ENCODE measurements around the gene CDKAL1.

DNA sequence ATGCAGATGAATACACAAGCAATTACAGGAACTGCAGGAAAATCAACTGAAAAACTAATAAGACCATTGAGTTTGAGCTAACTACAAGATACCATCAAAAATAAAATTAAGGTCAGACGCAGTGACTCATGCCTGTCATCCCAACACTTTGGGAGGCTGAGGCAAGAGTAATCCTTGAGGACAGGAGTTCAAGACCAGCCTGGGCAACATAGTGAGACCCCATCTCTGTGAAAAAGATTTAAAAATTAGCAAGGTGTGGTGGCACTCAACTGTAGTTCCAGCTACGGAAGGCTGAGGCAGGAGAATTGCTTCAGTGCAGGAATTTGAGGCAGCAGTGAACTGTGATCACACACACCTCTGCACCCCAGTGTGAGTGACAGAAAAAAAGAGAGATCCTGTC lies 639.4 kb downstream of the CDKAL1 start:
- TF ChIP-seq HDGF (IDR thresholded peaks at IDR 0.05; ENCODE audit: borderline replicate concordance) (no peak), FOXK2 (IDR thresholded peaks at IDR 0.05) (no peak), TARDBP (IDR thresholded peaks at IDR 0.05) (no peak), FOXA1 (IDR thresholded peaks at IDR 0.05) (no peak), ELF4 (IDR thresholded peaks at IDR 0.05) (no peak), L3MBTL2 (conservative IDR thresholded peaks at IDR 0.05) (no peak), BHLHE40 (IDR thresholded peaks at IDR 0.05; ENCODE audit: borderline replicate concordance) (no peak), SP1 (IDR thresholded peaks at IDR 0.05) (no peak), FOXM1 (IDR thresholded peaks at IDR 0.05; ENCODE audit: borderline replicate concordance) (no peak), CTBP1 (IDR thresholded peaks at IDR 0.05; ENCODE audit: borderline replicate concordance) (no peak), NFRKB (IDR thresholded peaks at IDR 0.05) (no peak), LEF1 (IDR thresholded peaks at IDR 0.05; ENCODE audit: borderline replicate concordance) (no peak), ZNF384 (IDR thresholded peaks at IDR 0.05) (no peak)
- TF ChIP-seq, protein P1, sequence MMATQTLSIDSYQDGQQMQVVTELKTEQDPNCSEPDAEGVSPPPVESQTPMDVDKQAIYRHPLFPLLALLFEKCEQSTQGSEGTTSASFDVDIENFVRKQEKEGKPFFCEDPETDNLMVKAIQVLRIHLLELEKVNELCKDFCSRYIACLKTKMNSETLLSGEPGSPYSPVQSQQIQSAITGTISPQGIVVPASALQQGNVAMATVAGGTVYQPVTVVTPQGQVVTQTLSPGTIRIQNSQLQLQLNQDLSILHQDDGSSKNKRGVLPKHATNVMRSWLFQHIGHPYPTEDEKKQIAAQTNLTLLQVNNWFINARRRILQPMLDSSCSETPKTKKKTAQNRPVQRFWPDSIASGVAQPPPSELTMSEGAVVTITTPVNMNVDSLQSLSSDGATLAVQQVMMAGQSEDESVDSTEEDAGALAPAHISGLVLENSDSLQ (IDR thresholded peaks at IDR 0.05) = no peak
